ENCODE data around the gene TTC1.

DNA sequence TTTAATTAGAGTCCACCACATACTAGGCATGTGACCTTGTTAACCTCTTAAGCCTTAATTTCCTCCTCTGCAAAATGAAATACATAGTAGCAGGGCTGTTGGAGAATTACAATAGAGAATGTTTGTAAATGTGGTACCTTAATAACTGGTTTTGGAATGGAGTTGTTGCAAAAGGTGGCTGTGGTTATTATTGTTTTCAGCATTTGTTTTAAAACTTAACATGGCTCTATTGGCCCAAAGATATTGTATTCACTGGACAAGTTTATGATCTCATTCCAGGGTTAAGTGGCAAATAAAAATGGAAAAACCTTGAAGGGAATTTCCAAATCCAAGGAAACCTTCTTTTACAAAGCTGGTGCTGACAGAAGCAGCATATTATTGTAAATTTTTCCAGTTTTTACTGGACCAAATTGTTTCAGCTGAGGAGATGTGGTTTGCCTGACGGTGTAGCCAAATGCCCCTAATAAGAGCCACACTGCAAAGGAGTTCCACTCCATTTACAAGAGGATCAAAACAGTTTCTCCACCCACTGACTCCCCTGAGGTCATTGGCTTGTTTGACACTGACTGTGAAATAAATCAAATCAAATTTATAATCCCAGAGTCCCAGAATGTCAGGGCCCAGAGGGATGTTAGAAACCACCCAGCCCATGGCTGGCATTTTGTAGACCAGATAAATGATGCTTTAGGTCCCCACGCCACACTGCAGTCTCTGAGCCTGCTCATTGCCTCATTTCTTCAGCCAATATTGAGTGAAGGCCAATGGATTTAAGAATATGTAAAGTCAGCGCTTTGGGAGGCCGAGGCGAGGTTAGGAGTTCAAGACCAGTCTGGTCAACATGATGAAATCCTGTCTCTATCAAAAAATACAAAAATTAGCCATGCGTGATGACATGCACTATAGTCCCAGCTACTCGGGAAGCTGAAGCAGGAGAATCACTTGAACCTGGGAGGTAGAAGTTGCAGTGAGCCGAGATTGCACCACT lies 47.5 kb upstream of the TTC1 start:
- TF ChIP-seq POLR2A (IDR thresholded peaks at IDR 0.05; ENCODE audit: low read depth, low read length) (no peak), POLR2AphosphoS5 (IDR thresholded peaks at IDR 0.05; ENCODE audit: low read depth, low read length) (no peak), TAF1 (IDR thresholded peaks at IDR 0.05; ENCODE audit: borderline replicate concordance, low read depth, low read length) (no peak)
